Gastrocnemius medialis (tissue), 4 donors: Measurements from ENCODE around the gene WSCD2. TPM values are rescaled to one million over a fixed set of nuclear protein-coding genes. Genes with fewer than 3 reads are reported as not detected.

Source experiments
- ATAC-seq, 2 donors: fragments of 150-250 bp; one replicate each; pipeline ENCODE4 v1.9.1; 2016
- DNase-seq, 2 donors: peaks; one replicate each; pipeline ENCODE4 v3.0.0-alpha.2; 2019
- H3K27ac ChIP-seq, 4 donors: fragments of 200-600 bp; sonication (generic); 1 replicate in 1 of 4; 2 replicates in 3 of 4; pipeline ENCODE4 v1.5.1; 2016 to 2018; ENCODE audit warnings: mild to moderate bottlenecking in 2 of 4, moderate library complexity in 1 of 4
- H3K27me3 ChIP-seq, 3 donors: fragments of 200-600 bp; sonication (generic) in 2 of 3; 1 replicate in 1 of 3; 2 replicates in 2 of 3; pipeline versions ENCODE4 v1.5.1 to v1.6.0; 2016 to 2019; ENCODE audit warnings: mild to moderate bottlenecking in 1 of 3, moderate library complexity in 1 of 3
- H3K36me3 ChIP-seq, 2 donors: fragments of 200-600 bp; sonication (generic) in 1 of 2; one replicate each; pipeline ENCODE4 v1.5.1; 2017 to 2018
- H3K4me1 ChIP-seq, 2 donors: fragments of 200-600 bp; sonication (generic) in 1 of 2; one replicate each; pipeline ENCODE4 v1.5.1; 2016 to 2017; ENCODE audit warnings: mild to moderate bottlenecking in 2 of 2
- H3K4me3 ChIP-seq, 4 donors: fragments of 200-600 bp; sonication (generic) in 3 of 4; 1 replicate in 1 of 4; 2 replicates in 3 of 4; pipeline ENCODE4 v1.5.1; 2016 to 2019; ENCODE audit warnings: mild to moderate bottlenecking in 2 of 4
- H3K9me3 ChIP-seq, 3 donors: fragments of 200-600 bp; sonication (generic) in 2 of 3; 1 replicate in 1 of 3; 2 replicates in 2 of 3; pipeline ENCODE4 v1.5.1; 2016 to 2019
- POLR2A ChIP-seq, 2 donors: fragments of 450-650 bp; IDR thresholded peaks; one replicate each; pipeline ENCODE4 v1.6.1; 2017; ENCODE audit warnings: antibody characterized with exemption in 2 of 2, mild to moderate bottlenecking in 2 of 2, moderate library complexity in 2 of 2
- in situ Hi-C, 4 donors: fragments of 200-750 bp; cut with MboI; loops; one replicate each; pipeline versions ENCODE4 v1.15.0 to v1.8.0; 2017; ENCODE audit warnings: low sequenced_read_pairs in 4 of 4
- intact Hi-C: fragments of 100-400 bp; cut with DNase I; formaldehyde crosslinking; loops from one replicate; pipeline ENCODE4 v1.15.1; 2023; ENCODE audit warnings: low total_unique reads
- total RNA-seq, 4 donors: library from RNA; depleted of rRNA; stranded (reverse); fragments of >200 nt; gene quantifications; one replicate each; pipeline versions ENCODE4 v1.1.0 to v1.2.3, GENCODE V29; 2016
- TF ChIP-seq, protein P1 (sequence below), 5 experiments: fragments of 450-650 bp in 3 of 5; fragments of 200-600 bp in 2 of 5; sonication (generic) in 2 of 5; IDR thresholded peaks in 4 of 5; conservative IDR thresholded peaks in 1 of 5; 1 replicate in 4 of 5; 2 replicates in 1 of 5; pipeline ENCODE4 v1.5.1; 2016 to 2019; ENCODE audit warnings: antibody characterized with exemption in 5 of 5, mild to moderate bottlenecking in 3 of 5, moderate library complexity in 3 of 5

The WSCD2 gene
- total RNA-seq, 4 donors from 2014 or later: 0.10 TPM; not detected in 3

DNA sequence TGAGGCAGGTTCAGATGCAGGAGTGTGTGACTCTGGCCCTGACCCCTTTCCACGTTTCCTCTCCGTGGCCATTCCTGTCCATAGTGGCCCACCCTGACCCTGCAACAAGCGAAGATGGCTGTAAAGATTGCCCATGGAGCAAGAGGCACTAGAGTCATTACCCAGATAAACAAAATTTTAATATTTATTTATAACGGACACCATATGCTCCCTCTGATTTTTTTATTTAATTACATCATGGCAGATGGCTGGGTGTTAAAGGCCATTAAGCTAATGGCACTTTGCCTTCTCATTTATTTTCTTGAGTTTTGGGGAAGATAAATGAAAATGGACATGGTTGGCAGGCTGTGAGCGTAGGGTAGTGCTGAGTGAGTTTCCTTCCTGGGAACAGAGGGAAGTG, 58.7 kb downstream of the WSCD2 start:
- DNase-seq (no peak), ATAC-seq (no peak)
- Histone ChIP-seq H3K4me3 (no peak overlapping the region), H3K9me3 (no peaks in the 10 kb centered on the region), H3K27ac (no peak overlapping the region), H3K27me3 (no peaks in the 10 kb centered on the region), H3K4me1 (no peaks in the 10 kb centered on the region), H3K36me3 (no peaks in the 10 kb centered on the region)
- in situ Hi-C loops (no loop called here), intact Hi-C loops (no loop called here)
- no peak for TF ChIP-seq POLR2A (IDR thresholded peaks at IDR 0.05)
- TF ChIP-seq, protein P1, sequence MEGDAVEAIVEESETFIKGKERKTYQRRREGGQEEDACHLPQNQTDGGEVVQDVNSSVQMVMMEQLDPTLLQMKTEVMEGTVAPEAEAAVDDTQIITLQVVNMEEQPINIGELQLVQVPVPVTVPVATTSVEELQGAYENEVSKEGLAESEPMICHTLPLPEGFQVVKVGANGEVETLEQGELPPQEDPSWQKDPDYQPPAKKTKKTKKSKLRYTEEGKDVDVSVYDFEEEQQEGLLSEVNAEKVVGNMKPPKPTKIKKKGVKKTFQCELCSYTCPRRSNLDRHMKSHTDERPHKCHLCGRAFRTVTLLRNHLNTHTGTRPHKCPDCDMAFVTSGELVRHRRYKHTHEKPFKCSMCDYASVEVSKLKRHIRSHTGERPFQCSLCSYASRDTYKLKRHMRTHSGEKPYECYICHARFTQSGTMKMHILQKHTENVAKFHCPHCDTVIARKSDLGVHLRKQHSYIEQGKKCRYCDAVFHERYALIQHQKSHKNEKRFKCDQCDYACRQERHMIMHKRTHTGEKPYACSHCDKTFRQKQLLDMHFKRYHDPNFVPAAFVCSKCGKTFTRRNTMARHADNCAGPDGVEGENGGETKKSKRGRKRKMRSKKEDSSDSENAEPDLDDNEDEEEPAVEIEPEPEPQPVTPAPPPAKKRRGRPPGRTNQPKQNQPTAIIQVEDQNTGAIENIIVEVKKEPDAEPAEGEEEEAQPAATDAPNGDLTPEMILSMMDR (IDR thresholded peaks at IDR 0.05 in 4 of 5, conservative IDR thresholded peaks at IDR 0.05 in 1 of 5): no peak

DNA sequence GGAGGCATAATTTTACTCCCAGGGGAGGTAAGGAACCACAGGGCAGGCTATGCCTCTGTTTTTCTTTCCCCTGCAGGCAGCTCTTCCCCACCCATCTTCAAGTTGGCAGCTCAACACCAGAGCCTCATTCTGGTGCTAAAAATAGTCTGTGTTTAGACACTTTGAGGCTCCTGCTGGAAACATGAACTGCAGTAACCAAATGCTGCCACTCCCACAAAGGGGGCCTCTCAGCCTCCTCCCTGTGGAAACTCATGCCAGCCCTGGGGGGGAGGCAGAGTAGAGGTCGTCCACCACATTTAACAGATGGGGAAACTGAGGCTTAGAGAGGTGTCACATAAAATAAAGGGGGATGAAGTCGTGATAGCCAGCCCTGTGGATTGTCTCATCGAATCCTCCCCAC, 61.4 kb downstream of the WSCD2 start:
- H3K36me3 ChIP-seq: no peaks in the 10 kb centered on the region

GRCh38 chr12:108191086-108191485, 62.0 kb downstream of the WSCD2 start:
- in situ Hi-C loops: no loop called here
- ATAC-seq (no peak), DNase-seq (no peak)
- no peaks in the 10 kb centered on the region for H3K4me1 ChIP-seq
- no peak overlapping the region for H3K27ac ChIP-seq
- H3K9me3 ChIP-seq: no peaks in the 10 kb centered on the region
- H3K4me3 ChIP-seq: no peak overlapping the region
- H3K36me3 ChIP-seq: no peaks in the 10 kb centered on the region
- no peak for TF ChIP-seq POLR2A (IDR thresholded peaks at IDR 0.05)
- TF ChIP-seq, protein P1 (IDR thresholded peaks at IDR 0.05 in 4 of 5, conservative IDR thresholded peaks at IDR 0.05 in 1 of 5): no peak
- intact Hi-C loops: loop anchor here (5.0 kb wide), 1 partner anchor 199 kb away; no protein-coding TSS in a partner anchor
- H3K27me3 ChIP-seq: no peaks in the 10 kb centered on the region

More for the DNA sequence above, 61.4 kb downstream of the WSCD2 start:
- Histone ChIP-seq H3K27me3 (no peaks in the 10 kb centered on the region), H3K4me1 (no peaks in the 10 kb centered on the region), H3K4me3 (no peak overlapping the region), H3K27ac (no peak overlapping the region), H3K9me3 (no peaks in the 10 kb centered on the region)
- TF ChIP-seq, protein P1 (IDR thresholded peaks at IDR 0.05 in 4 of 5, conservative IDR thresholded peaks at IDR 0.05 in 1 of 5): no peak
- no peak for TF ChIP-seq POLR2A (IDR thresholded peaks at IDR 0.05)
- in situ Hi-C loops (no loop called here), intact Hi-C loops (loop anchor here (5.0 kb wide), 1 partner anchor 198 kb away; no protein-coding TSS in a partner anchor)
- peak in 1 of 2 donors; percentile 58 for ATAC-seq
- no peak for DNase-seq

DNA sequence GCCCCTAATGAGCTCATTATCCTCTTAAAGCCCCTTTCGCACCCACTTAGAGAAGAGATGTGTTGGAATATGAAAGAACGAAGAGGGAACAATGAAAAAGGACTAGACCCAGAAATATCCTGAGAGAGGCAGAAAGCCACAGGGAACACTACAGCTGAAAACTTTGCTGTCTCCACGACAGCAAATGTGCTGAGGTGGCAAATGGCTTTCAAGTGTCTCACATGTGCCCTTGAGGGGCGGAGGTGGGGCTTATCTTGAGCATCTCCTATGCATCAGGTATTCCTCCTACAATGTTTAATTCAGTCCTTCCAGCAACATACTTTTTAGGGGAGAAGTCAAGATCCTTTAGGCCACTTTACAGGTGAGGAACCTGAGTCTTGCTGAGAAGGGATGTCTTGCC, 62.9 kb downstream of the WSCD2 start:
- in situ Hi-C loops: no loop called here
- no peaks in the 10 kb centered on the region for H3K36me3 ChIP-seq
- intact Hi-C loops: loop anchor here (5.0 kb wide), 1 partner anchor 200 kb away; no protein-coding TSS in a partner anchor
- no peak overlapping the region for H3K4me3 ChIP-seq
- H3K9me3 ChIP-seq: no peaks in the 10 kb centered on the region
- no peaks in the 10 kb centered on the region for H3K4me1 ChIP-seq
- TF ChIP-seq, protein P1 (IDR thresholded peaks at IDR 0.05 in 4 of 5, conservative IDR thresholded peaks at IDR 0.05 in 1 of 5): no peak
- TF ChIP-seq POLR2A (IDR thresholded peaks at IDR 0.05): no peak
- no peak overlapping the region for H3K27ac ChIP-seq
- no peak for DNase-seq
- no peaks in the 10 kb centered on the region for H3K27me3 ChIP-seq
- no peak for ATAC-seq

- Histone ChIP-seq H3K4me1 (no peaks in the 10 kb centered on the region), H3K4me3 (no peak overlapping the region), H3K9me3 (no peaks in the 10 kb centered on the region), H3K36me3 (no peaks in the 10 kb centered on the region), H3K27ac (no peak overlapping the region), H3K27me3 (no peaks in the 10 kb centered on the region)
- no peak for TF ChIP-seq POLR2A (IDR thresholded peaks at IDR 0.05)
- TF ChIP-seq, protein P1 (IDR thresholded peaks at IDR 0.05 in 4 of 5, conservative IDR thresholded peaks at IDR 0.05 in 1 of 5): no peak
- ATAC-seq (no peak), DNase-seq (no peak)
- intact Hi-C loops: loop anchor here (5.0 kb wide), 1 partner anchor 201 kb away; no protein-coding TSS in a partner anchor
- in situ Hi-C loops: no loop called here
These were observed 64.4 kb downstream of the WSCD2 start for GRCh38 chr12:108193493-108193892.
